PC-3 (cell line): ENCODE measurements around the gene MCRIP2.

Source experiments
- EZH2 ChIP-seq: fragments of 300-600 bp; sonication (generic); IDR thresholded peaks from one replicate; pipeline ENCODE4 v1.6.1; 2017; ENCODE audit warnings: antibody characterized with exemption, mild to moderate bottlenecking, low read length; ENCODE audit not compliant: unreplicated experiment
- EZH2phosphoT487 ChIP-seq: fragments of 300-600 bp; sonication (generic); IDR thresholded peaks from 2 replicates; pipeline ENCODE4 v1.6.1; 2018; ENCODE audit warnings: mild to moderate bottlenecking, antibody characterized with exemption, low read length, borderline replicate concordance
- TF ChIP-seq, protein P1 (sequence below): fragments of 300-600 bp; sonication (generic); conservative IDR thresholded peaks from 2 replicates; pipeline ENCODE4 v1.5.1; 2017; ENCODE audit warnings: antibody characterized with exemption, low read depth, mild to moderate bottlenecking, low read length

DNA sequence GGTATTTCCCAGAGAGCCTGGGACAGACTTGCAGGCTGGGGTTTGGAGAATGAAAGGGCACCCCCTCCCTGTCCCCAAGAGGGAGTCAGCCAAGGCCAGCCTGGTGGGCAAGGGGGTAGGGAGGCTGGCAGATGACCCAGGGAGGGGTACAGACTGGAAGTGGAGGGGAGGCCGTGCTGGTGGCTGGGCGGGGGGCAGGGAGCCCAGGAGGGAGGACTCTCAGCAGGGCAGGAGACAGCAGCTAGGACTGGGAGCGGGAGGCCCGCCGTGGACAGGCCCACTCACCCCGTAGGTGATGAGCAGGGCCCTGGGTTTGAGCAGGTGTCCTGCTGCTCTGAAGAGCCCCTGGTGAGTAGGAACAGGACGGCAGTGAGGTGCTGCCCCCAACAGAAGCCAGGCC is 6.6 kb upstream of the MCRIP2 start:
- TF ChIP-seq, protein P1, sequence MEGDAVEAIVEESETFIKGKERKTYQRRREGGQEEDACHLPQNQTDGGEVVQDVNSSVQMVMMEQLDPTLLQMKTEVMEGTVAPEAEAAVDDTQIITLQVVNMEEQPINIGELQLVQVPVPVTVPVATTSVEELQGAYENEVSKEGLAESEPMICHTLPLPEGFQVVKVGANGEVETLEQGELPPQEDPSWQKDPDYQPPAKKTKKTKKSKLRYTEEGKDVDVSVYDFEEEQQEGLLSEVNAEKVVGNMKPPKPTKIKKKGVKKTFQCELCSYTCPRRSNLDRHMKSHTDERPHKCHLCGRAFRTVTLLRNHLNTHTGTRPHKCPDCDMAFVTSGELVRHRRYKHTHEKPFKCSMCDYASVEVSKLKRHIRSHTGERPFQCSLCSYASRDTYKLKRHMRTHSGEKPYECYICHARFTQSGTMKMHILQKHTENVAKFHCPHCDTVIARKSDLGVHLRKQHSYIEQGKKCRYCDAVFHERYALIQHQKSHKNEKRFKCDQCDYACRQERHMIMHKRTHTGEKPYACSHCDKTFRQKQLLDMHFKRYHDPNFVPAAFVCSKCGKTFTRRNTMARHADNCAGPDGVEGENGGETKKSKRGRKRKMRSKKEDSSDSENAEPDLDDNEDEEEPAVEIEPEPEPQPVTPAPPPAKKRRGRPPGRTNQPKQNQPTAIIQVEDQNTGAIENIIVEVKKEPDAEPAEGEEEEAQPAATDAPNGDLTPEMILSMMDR, result no peak
- TF ChIP-seq EZH2, result no peak
- no peak for TF ChIP-seq EZH2phosphoT487
